Fibroblast of villous mesenchyme (primary cell): ENCODE results near the gene ZNF492. TPM values are rescaled to one million over a fixed set of nuclear protein-coding genes. Genes with fewer than 3 reads are reported as not detected.

Experiments used
- DNase-seq: peaks from one replicate; pipeline ENCODE4 v3.0.0-alpha.2; 2010; ENCODE audit warnings: low read depth
- H3K4me3 ChIP-seq: 2 replicates; pipeline ENCODE4 v1.5.1; 2011; ENCODE audit warnings: low read depth, mild to moderate bottlenecking, low read length
- CTCF ChIP-seq: IDR thresholded peaks from 2 replicates; pipeline ENCODE4 v1.5.1; 2012; ENCODE audit warnings: low read depth, mild to moderate bottlenecking, low read length; ENCODE audit not compliant: insufficient read depth
- total RNA-seq: library from RNA; depleted of rRNA; stranded (reverse); fragments of >200 nt; gene quantifications from 2 replicates; pipeline ENCODE4 v1.2.3, GENCODE V29; 2012

The ZNF492 gene
- total RNA-seq, 1 donor, result 0.43 TPM

GRCh38 chr19:22603518-22604440 is 30.3 kb upstream of the ZNF492 start:
- TF ChIP-seq CTCF, result no peak
- no peak for DNase-seq
- H3K4me3 ChIP-seq, result no peak overlapping the region

DNA sequence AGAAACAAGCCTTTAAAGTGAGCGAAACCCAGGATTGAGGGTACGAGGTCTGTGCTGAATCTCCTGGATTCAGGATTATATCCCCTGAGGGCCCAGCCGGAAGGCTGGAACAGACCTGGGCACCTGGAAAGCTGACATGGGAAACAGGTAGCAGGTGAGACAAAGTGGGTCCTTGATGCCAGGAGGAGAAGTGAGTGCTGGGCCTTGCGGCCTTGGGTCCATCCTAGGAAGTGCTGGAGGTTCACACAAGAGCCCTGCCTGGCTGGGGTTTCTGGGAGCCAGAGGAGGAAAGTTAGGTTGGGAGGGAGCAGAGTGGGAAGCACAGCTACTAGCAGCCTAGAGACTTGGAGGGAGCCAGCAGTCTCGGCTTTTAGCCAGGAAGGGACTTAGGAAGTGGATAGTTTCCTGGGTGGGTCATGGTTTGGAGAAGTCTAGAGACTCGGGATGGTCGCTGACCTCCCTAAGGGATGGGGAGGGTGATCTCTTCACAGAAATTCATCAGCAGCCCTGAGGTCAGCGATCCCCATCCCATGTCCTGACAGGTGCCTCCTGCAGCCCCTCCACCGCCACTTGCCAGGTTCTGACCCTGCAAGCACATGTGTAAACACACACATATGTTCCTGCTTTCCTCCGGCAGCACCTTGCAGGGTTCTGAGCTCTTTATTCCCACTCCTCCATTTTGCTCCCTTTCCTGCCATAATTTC is 29.4 kb upstream of the ZNF492 start:
- DNase-seq, result no peak
- H3K4me3 ChIP-seq, result no peak overlapping the region
- no peak for TF ChIP-seq CTCF

GRCh38 chr19:22605275-22606211 is 28.6 kb upstream of the ZNF492 start:
- no peak overlapping the region for H3K4me3 ChIP-seq
- TF ChIP-seq CTCF, result no peak
- no peak for DNase-seq

- DNase-seq, result no peak
- H3K4me3 ChIP-seq, result no peak overlapping the region
- TF ChIP-seq CTCF, result no peak
These were observed 27.9 kb upstream of the ZNF492 start for GRCh38 chr19:22606212-22606553.

GRCh38 chr19:22606954-22607652 is 27.0 kb upstream of the ZNF492 start:
- DNase-seq, result no peak
- TF ChIP-seq CTCF, result no peak

DNA sequence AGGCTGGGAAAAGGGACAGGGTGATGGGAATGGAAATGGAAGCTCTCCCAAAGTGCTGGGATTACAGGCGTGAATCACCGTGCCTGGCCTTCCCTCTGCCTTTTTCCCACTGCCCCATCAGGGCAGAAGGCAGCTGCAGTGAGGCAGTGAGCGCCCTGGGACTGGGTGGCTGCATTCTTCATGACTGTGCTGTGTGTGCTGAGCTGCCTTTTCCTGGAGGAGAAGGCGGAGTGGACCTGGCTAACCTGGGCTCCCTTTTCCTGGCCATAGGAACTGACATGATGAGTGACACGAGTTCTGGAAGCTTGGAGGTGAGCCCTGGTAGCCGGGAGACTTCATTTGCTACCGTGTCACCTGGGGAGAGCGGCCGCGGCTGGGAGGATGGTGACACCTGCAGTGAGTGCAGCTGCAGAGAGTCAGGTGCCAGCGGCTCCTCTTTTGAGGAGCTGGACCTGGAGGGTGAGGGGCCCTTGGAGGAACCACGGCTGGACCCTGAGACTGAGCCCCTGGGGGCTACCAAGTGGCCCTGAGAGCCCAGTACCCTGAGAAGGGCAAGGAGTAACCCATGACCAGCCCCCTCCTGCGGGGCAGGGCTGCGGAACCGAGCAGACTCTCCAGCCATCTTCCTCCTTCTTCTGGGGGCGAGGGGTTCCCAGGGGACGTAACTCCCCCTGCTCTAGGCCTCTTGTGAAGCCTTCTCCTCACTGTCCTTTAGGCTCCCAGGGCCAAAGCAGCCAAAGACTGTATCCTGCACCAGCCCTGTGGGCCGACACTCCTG is 26.3 kb upstream of the ZNF492 start:
- TF ChIP-seq CTCF, result no peak
- H3K4me3 ChIP-seq, result no peak overlapping the region

More at GRCh38 chr19:22606954-22607652, 27.0 kb upstream of the ZNF492 start:
- no peak overlapping the region for H3K4me3 ChIP-seq

More for the DNA sequence above, 26.3 kb upstream of the ZNF492 start:
- DNase-seq, result no peak
